ENCODE measurements around the gene DDX31.
"Not testable (repeated sequence)": the region's sequence is repeated elsewhere in the genome, so short reads cannot be mapped to it uniquely, and the experiment has no call there.

Gene DDX31

DNA sequence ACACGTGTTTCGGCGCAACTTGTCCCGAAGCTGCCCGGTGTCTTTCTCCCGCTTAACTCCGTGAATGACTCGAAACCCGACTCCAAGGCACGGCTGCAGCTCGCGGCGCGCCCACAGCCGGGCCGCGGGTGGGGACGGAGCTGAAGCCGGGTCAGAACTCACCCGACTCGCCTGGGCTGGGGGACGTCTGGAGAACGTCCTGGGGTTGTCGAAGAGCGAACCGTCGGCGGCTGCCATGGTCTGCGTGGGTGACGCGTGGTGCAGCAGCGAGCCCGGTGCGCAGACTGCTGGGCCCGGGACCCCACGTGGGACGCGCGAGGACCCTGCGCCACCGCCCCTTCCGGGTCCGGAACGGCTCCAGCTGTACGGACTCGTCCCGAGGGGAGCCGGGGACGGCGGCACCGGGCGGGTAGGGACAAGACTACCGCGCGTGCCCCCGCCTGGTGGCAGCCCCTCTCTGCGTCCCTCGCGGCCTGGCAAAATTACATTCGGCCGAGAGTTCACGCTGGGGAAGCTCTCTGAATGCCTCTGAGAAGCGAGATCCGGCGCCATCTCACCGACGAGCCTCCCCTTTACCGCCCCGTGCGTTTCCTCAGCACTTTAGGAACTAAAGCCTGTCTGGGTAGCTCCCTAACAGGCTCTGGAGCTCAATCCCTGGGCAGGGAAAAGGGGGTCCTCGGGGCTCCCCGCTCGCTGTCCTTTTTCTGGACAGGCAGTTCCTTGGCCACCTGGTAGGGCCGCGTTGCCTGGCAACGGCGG, at the start of gene DDX31:
Gene DDX31, minus strand, starts transcription at position 286 of the 759 bp plus-strand sequence. Its CDS starts 49 bp downstream, at position 237.
- DNase-seq (ENCODE audit: low read depth, low spot score) = peak; percentile 91

DNA sequence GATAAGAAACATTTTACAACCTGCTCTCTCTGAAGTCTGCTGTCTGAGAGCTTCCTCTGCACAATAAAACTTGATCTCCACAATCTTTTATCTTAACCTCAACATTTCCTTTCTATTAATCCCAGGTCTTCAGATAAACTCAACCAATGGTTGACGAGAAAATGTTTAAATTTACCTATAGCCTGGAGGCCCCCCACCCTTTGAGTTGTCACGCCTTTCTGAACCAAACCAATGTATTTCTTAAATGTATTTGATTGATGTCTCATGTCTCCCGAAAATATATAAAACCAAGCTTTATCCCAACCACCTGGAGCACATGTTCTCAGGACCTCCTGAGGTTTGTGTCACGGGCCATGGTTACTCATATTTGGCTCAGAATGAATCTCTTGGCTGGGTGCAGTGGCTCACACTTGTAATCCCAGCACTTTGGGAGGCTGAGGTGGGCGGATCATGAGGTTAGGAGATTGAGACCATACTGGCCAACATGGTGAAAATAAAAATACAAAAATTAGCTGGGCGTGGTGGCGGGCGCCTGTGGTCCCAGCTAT, 48.7 kb upstream of the DDX31 start:
- not testable (repeated sequence) for DNase-seq (ENCODE audit: low read depth, low spot score)

DNA sequence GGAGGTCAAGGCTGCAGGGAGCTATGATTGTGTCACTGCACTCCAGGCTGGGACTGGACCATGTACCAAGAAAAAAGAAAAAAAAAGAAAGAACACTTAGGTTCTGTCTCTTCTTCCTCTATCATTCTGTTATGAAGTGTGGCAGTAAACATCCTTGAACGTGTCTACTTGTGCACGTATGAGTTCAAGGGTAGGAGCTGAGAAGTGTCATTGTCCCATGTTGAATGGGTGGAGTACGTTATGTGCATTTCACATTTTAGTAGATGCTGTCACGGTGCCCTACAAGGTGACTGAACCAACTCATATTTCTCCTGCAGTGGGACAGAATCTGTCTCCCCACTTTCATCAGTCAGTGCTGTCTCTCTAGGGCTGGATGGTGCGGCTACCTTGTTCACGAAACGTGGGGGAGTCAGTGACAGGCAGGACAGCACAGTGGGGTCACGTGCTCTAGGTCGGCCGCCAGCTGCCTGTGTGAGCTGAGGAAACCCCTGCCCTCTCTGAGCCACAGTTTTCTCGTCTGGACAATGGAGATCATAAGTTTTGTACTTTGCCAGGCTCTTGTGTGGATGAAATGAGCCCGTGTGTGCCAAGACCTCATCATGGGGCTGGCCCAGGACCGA, 47.7 kb upstream of the DDX31 start:
- DNase-seq (ENCODE audit: low read depth, low spot score) = no peak

DNA sequence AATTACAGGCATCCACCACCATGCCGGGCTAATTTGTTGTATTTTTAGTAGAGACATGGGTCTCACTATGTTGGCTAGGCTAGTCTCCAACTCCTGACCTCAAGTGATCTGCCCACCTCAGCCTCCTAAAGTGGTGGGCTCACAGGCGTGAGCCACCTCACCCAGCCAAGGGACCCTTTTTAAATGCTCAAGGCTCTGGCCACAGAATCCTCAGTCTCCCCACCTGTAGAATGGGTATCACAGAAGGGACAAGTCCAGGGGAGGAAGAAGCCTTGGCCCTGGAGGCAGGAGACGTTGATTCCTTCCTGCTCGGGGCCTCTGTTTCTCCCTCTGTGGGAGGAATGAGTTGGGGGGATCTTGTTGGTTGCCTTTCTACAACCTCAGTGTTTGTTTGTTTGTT, 46.2 kb upstream of the DDX31 start:
- DNase-seq (ENCODE audit: low read depth, low spot score) = no peak

DNA sequence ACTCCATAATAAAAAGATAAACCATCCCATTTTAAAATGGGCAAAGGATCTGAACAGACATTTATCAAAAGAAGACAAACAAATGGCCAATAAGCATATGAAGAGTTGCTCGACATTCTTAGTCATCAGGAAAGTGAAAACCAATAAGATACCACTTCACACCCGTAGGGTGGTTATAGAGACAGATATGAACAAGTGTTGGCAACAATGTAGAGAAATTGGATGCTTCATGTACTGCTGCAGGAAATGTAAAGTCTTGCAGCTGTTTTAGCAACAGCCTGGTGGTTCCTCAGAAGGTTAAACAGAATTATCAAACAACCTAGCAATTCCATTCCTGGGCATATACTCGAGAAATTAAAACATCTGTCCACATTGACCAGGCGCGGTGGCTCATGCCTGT, 43.0 kb upstream of the DDX31 start:
- DNase-seq (ENCODE audit: low read depth, low spot score) = no peak

DNA sequence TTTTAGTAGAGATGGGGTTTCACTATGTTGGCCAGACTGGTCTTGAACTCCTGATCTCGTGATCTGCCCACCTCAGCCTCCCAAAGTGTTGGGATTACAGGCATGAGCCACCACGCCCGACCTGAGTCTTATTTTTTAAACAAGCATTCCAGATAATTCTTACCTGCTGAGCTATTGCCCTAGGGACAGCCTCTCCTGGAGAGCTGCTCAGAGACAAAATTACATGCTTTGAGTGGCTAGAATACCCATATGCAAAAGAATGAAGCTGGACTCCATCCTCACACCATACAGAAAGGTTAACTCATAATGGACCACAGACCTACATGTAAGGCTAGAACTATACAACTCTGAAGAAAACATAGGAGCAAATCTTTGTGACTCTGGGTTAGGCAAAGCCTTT, 42.1 kb upstream of the DDX31 start:
- no peak for DNase-seq (ENCODE audit: low read depth, low spot score)

DNA sequence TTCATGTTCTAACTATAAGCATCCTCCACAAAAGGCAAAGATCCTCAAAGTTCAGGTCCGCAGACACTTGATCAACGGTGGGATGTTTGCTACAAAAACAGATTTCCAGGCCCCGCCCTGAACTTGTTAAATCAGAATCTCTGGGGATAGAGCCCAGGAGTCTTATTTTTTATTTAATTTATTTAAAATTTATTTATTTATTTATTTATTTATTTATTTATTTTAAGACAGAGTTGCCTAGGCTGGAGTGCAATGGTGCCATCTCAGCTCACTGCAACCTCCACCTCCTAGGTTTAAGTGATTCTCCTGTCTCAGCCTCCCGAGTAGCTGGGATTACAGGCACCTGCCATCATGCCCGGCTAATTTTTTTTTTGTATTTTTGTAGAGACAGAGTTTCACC, 41.4 kb upstream of the DDX31 start:
- DNase-seq (ENCODE audit: low read depth, low spot score) = not testable (repeated sequence)

DNA sequence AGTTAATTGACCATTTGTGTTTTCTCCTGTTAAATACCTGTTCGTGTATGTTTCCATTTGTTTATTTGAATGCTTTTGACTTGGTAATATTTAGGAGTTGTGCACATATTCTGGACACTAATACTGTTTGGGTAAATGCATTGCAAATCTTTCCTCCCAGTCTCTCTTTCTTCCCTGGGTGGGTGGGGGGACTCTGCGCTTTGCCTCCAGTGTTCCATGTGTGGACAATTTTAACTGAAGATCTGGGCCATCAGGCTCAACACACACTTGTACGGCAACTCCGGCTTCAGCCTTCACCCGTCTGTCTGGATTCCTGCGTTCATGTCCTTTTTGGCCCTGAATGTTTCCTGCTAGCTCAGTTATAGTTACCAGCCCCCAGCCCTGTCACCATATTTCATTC, 40.5 kb upstream of the DDX31 start:
- DNase-seq (ENCODE audit: low read depth, low spot score) = no peak

DNA sequence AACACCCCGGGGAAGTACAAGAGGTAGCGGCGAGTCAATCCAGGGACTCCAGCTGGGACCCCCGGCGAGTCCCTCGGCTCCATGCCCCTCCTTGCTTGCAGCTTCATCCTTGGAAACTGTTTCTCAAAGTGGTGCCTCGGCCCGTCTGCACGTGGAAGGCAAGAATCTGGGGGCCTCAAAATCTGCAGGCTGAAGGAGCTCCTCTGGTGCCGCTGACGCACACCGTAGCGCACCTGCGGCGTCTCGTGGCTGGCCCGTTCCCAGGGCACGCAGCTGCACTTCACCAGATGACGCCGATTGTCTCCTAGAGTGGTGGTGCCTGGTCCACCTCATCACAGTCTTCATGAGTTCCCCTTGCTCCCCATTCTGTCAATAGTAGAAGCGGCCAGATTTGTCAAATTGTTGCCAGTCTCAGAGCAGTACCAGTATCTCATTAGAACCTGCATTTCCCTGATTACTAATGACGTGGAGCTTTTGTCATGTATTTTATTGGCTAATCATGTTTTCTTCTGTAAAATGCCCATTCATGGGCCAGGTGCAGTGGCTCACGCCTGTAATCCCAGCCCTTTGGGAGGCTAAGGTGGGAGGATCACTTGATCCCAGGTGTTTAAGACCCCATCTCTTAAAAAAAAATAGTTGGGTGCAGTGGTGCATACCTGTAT, 39.1 kb upstream of the DDX31 start:
- no peak for DNase-seq (ENCODE audit: low read depth, low spot score)

DNA sequence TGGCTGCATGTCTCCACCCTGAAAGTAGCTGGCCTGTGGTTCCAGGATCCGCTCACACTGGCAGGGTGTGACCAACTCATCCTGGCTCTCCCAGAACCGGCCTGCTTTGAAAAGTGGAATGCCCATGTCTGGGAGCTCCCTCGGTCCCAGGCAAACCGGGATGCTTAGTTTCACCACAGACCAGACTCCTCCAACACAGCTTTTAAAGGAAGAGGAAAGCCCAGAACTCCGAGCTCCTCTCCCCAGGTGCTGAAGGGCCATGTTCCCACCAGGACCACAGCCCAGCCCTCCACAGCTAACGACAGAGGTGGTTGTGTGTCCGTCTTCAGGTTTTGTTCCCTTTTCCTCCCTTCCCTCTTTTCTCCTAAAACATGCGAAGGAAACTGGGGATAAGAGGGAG, 38.5 kb upstream of the DDX31 start:
- no peak for DNase-seq (ENCODE audit: low read depth, low spot score)

DNA sequence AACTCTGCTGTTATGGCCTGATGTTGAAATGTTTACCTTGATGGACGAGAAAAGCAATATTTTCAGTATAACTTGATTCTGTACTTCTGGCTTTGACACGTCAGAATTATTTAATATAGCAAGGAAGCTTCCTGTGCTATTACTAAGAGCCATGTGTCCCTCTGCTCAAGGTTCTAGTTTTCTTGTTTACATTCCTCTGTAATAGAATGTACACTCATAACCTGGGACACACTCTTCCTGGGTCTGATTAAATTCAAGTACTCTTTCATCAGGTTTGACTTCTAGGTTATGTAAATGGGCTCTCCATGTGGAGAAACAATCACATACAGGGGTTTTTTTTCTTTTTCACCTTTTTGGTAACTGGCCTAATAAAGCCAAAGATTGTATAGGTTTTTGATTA, 33.6 kb upstream of the DDX31 start:
- no peak for DNase-seq (ENCODE audit: low read depth, low spot score)

DNA sequence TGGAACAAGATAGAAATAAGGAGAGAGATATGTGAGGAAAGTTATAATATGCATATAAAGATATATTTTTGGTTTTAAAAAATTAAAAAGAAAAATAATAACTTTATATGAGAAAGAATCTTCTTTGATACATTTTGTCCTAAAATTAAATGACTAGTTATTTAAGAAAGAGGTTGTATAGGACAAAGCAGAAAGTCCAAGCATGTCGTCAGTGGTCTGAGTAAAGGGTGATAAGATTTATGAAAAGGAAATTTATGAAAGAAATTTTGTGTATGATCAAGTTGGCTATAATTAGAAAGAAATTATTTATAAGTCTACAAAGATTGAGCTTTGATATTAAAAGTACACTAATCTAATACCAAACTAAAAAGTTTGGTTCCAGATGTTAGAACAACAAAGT, 32.5 kb upstream of the DDX31 start:
- DNase-seq (ENCODE audit: low read depth, low spot score) = no peak

DNA sequence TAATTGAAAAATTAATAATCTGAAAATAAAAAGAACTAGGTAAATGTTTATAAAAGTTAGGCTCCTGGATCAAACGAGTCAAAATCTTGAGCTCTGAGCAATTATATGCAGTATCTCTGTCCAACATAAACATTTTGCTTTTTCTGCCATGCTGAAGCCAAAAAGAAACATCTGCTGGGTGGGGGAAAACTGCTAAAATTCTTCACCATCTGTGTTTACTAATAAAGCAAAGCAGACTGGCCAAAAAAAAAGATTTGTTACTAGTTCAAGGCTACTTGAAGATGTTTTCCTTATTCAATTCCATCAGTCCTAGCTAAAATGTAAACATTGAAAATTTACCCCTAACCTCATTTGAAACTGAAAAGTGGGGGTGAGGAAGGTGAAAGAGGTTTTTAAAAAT, 30.2 kb upstream of the DDX31 start:
- no peak for DNase-seq (ENCODE audit: low read depth, low spot score)

DNA sequence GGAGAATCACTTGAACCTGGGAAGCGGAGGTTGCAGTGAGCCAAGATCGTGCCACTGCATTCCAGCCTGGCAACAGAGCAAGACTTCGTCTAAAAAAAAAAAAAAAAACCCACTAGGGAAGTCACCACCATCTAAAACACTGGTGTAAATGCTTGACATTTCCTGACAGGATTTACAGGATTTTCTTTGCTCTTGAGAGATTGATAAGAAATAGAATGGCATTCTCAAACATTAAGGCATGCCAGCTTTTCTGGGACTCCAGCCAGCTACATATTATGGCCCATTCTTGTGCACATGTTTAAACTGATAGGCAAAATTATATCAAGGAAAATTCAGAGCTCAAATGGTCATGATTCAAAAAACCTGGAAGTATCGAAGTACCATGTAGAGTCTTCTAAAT, 29.2 kb upstream of the DDX31 start:
- DNase-seq (ENCODE audit: low read depth, low spot score) = no peak

DNA sequence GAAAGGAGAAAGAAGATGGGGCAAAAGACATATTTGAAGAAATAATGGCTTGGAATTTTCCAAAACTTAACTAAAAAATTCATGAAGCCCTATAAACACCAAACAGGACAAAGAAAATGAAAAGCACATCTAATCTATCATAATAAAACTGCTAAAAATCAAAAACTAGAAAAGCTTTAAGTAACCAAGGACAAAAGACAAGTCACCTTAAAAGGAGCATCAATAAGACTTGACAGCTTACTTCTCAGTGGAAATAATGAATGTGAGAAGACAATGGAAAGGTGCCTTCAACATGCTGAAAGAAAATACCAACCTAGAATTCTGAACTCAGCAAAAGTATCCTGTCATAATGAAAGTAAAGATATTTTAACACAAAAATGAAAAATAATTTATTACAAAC, 27.4 kb upstream of the DDX31 start:
- no peak for DNase-seq (ENCODE audit: low read depth, low spot score)

DNA sequence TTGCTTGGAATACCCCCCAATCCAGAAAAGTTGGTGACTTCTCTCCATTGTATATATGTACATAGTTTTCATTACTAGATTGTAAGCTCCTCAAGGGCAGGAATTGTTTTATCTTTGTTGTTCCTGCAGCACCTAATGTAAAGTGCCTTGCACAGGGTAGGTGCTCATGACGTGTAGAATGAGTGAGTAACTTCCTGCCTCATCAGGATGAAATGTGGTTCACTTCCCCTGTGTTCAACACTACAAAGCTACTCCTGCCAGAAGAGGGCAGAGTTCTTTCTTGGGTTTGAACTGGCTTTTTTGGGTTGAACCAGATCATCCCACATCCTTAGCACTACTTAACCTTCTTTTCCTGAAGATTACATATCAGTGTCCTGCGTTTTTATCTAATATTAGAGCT, 24.4 kb upstream of the DDX31 start:
- peak; percentile 31 for DNase-seq (ENCODE audit: low read depth, low spot score)

DNA sequence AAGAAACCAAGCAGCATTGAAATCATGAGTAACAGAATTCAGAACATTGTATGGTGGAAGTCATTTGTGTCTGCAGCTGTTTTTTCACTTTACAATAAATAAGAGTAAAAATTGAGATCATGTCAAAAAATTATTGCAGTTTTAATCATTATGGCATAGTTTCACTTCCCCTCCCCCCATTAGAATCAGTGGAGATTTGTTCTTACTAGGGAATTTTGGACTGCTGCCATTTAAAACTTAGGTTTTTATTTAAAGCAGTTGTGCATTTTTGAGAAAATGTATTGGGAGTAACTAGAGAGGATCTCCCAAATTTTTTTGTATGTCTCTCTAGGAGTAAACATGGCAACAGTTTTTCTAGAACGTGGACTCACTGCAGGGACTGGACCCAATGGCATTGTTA, 20.9 kb upstream of the DDX31 start:
- no peak for DNase-seq (ENCODE audit: low read depth, low spot score)

DNA sequence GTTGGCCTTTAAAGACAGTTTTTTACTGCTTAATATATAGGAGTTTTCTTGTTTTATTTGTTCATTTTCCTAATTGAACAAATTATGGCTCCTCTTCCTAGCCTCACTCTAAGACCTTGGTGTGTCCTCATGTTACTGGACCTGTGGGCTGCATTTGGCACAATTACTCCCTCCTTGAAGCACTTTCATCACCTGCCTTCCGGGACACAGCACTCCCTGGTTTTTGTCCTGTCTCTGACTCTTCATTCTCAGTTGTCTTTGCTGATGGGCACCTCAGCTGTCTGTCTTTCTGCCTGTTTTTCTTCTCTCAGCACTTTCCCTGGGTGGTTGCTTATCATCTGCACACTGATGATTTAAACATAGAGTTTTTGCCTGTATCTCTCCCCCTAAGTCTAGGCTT, 14.1 kb upstream of the DDX31 start:
- no peak for DNase-seq (ENCODE audit: low read depth, low spot score)

DNA sequence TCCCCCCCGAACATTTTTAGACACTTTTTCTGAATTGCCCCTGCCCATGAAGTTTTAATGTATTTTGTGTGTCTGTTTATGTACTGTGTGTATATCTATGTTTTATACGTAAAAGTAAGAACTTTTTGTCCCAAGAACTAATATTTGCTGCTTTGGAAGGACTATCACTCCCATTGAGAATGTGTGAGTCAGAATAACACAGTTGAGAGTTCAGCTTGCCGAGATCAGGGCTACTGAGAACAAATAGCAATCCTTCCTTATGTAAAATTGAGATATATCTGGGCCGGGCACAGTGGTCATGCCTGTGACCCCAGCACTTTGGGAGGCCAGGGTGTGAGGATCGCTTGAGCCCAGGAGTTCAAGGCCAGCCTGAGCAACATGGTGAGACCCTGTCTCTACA, 11.8 kb upstream of the DDX31 start:
- no peak for DNase-seq (ENCODE audit: low read depth, low spot score)

DNA sequence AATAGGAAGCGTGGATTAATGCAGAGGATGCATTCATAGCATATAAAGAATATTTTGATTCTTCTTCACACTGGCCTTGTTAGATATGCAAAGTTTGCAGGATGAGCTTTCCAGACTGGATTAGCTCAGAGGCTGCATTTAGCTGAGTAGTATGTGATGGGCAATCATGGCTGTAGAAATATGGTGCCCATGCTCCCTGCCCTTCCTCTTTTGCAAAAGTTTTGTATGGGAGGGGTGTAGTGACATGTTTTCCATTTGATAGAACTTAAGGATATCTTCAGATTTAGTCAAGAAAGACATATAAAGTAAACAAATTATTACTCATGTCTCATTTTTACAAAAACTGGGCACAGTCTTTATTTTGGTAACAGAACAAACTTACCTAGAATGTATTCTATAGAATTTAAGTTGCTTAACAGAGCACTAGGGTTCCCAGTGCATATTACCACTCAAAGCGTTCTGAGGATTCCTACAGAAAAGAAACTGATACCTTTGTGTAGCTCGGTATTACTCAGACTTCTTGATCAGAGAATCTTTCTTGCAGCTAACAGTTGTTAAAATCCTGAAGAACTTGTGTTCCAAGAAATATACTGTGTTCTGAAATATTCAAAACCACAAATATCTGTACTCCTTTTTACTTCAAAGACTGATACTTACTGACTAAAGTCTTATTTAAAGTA, 10.3 kb upstream of the DDX31 start:
- DNase-seq (ENCODE audit: low read depth, low spot score) = no peak

DNA sequence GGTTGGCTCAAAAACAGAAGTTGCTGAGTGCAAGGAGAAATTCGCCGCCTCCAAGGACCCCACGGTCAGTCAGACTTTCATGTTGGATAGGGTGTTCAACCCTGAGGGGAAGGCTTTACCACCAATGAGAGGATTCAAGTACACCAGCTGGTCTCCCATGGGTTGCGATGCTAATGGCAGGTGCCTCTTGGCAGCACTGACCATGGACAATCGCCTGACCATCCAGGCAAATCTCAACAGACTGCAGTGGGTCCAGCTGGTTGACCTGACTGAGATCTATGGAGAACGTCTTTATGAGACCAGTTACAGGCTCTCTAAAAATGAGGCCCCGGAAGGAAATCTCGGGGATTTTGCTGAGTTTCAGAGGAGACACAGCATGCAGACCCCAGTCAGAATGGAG, 8.2 kb upstream of the DDX31 start:
- no peak for DNase-seq (ENCODE audit: low read depth, low spot score)

DNA sequence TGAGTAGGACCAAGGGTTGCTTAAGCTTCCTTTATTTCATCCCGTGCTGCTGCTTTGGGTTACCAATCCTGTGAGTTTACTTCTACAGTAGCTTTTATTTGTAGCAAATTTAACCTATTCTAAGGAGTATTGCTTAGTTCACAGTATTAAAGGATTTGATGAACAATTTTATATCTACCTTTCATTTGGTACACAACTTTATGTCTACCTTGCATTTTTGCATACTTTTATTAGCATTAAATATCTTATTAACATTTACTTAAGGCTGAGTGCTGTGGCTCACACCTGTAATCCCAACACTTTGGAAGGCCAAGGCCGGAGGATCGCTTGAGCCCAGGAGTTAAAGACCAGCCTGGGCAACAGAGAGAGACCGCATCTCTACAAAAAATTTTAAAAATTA, 4.7 kb upstream of the DDX31 start:
- no peak for DNase-seq (ENCODE audit: low read depth, low spot score)

Data from ELF-1 (cell line).